NT2/D1 (cell line): ENCODE results near the gene LRP8.

ENCODE experiments used
- DNase-seq: peaks from one replicate; pipeline ENCODE4 v3.0.0-alpha.2; 2011; ENCODE audit warnings: low read depth, low spot score
- H3K27me3 ChIP-seq: 2 replicates; pipeline ENCODE4 v1.6.0; 2011; ENCODE audit warnings: mild to moderate bottlenecking; ENCODE audit not compliant: insufficient read length, insufficient read depth
- H3K36me3 ChIP-seq: 2 replicates; pipeline ENCODE4 v1.6.1; 2011; ENCODE audit warnings: mild to moderate bottlenecking, low read length, mixed read lengths; ENCODE audit not compliant: insufficient read depth, insufficient read length
- H3K4me1 ChIP-seq: 2 replicates; pipeline ENCODE4 v1.5.1; 2011; ENCODE audit not compliant: insufficient read depth, insufficient read length
- H3K4me3 ChIP-seq: 2 replicates; pipeline ENCODE4 v1.5.1; 2011; ENCODE audit warnings: low read depth; ENCODE audit not compliant: insufficient read length
- H3K9ac ChIP-seq: 2 replicates; pipeline ENCODE4 v1.6.0; 2011; ENCODE audit warnings: low read depth; ENCODE audit not compliant: insufficient read length
- H3K9me3 ChIP-seq: 2 replicates; pipeline ENCODE4 v1.5.1; 2011; ENCODE audit warnings: mild to moderate bottlenecking, low read length; ENCODE audit not compliant: insufficient read depth
- SUZ12 ChIP-seq: IDR thresholded peaks from 2 replicates; pipeline ENCODE4 v1.6.1; 2011; ENCODE audit not compliant: insufficient read length, insufficient read depth; ENCODE audit errors: extremely low read depth
- YY1 ChIP-seq: IDR thresholded peaks from 2 replicates; pipeline ENCODE4 v1.6.1; 2011; ENCODE audit not compliant: insufficient read length, insufficient read depth
- ZNF274 ChIP-seq: IDR thresholded peaks from 2 replicates; pipeline ENCODE4 v1.6.1; 2011; ENCODE audit warnings: mild to moderate bottlenecking, low read depth, low read length

LRP8 gene

DNA sequence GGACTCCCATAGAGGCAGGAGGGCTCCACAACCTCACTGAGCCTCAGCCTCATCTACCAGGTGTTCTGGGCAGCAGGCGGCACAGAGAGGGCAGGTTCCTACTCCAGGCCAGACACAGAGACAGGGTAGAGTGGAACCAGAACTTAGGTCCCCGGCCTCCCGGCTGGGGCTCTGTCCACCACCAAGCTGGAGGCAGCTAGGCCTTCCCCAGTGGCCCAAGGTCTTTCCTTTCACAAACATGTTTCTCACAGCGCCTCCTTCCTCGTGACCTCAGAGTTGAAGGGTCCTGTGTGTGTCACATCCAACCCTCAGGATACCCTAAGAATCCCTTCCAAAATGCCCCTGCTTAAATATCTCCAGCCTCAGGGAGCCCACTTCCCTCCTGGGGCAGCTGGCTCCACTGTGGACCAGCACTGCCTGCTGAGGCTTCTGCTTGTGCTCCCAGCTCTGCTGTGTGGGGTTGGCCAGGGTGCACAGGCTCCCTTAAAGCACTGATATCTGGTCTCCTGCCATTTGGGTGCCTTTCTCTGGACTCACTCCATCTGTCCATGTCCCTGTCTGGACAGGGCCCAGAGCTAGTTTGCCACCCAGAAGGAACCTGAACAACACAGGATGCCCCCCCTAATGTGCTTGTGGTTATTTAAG is 56.3 kb downstream of the LRP8 start:
- H3K9me3 ChIP-seq: peaks cover 18% of the 10 kb centered on the region; the same call in 1 of the 2 replicates
- no peak for DNase-seq
- no peaks in the 10 kb centered on the region for H3K4me1 ChIP-seq
- H3K27me3 ChIP-seq: no peaks in the 10 kb centered on the region
- H3K36me3 ChIP-seq: peaks cover 97% of the 10 kb centered on the region
- no peak overlapping the region for H3K4me3 ChIP-seq
- TF ChIP-seq YY1: no peak
- no peak for TF ChIP-seq SUZ12
- TF ChIP-seq ZNF274: no peak
- H3K9ac ChIP-seq: no peak overlapping the region

DNA sequence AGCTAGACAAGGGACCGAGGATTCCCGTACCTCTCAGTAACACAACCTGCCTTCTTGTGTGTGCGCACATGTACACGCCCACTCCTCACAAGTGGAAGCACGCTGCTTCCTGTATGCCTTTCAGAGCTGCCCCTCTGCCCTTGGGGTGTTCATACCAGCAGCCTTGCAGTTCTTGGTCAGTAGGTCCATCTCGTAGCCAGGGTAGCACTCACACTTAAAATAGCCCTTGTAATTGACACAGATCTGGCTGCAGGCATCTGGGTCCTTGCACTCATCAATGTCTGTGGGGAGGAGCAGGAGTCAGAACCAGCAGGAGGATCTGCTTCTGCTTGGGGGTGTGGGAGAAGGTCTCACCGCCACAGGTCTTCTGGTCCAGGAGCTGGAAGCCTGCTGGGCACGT is 57.0 kb downstream of the LRP8 start:
- H3K27me3 ChIP-seq: no peaks in the 10 kb centered on the region
- H3K9ac ChIP-seq: no peak overlapping the region
- no peak for DNase-seq
- peaks cover 99% of the 10 kb centered on the region for H3K36me3 ChIP-seq
- H3K4me1 ChIP-seq: no peaks in the 10 kb centered on the region
- TF ChIP-seq ZNF274: no peak
- TF ChIP-seq YY1: no peak
- no peak for TF ChIP-seq SUZ12
- no peak overlapping the region for H3K4me3 ChIP-seq
- peaks cover 18% of the 10 kb centered on the region; the same call in 1 of the 2 replicates for H3K9me3 ChIP-seq

DNA sequence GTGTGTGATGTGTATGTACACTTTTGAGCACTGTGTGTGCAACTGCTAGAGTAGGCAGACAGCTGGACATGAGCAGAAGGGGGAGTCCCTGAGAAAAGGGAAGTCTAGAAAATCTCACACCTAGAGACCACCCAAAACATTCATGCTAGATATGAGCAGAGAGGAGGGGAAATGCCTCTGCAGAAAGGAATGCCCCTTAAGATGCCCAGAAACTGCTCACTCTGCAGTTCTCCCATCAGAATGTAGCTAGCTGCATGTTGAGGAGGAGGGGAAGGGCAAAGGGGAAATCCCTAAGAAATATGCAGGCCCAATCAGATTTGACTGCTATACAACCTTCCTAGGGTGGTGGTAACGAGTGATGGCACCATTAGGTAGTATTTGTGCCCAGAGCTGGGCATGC is 57.8 kb downstream of the LRP8 start:
- no peaks in the 10 kb centered on the region for H3K4me1 ChIP-seq
- peaks cover 99% of the 10 kb centered on the region for H3K36me3 ChIP-seq
- H3K27me3 ChIP-seq: no peaks in the 10 kb centered on the region
- H3K4me3 ChIP-seq: no peak overlapping the region
- TF ChIP-seq SUZ12 (no peak), ZNF274 (no peak), YY1 (no peak)
- H3K9me3 ChIP-seq: peaks cover 18% of the 10 kb centered on the region; the same call in 1 of the 2 replicates
- H3K9ac ChIP-seq: no peak overlapping the region
- no peak for DNase-seq

- no peak overlapping the region for H3K4me3 ChIP-seq
- no peaks in the 10 kb centered on the region for H3K4me1 ChIP-seq
- H3K9ac ChIP-seq: no peak overlapping the region
- peaks cover 18% of the 10 kb centered on the region; the same call in 1 of the 2 replicates for H3K9me3 ChIP-seq
- H3K36me3 ChIP-seq: peaks cover 99% of the 10 kb centered on the region
- no peak for DNase-seq
- H3K27me3 ChIP-seq: no peaks in the 10 kb centered on the region
- no peak for TF ChIP-seq ZNF274
- TF ChIP-seq YY1: no peak
- TF ChIP-seq SUZ12: no peak
Observed at GRCh38 chr1:53267761-53268160, 60.1 kb downstream of the LRP8 start.

- Histone ChIP-seq H3K36me3 (peaks cover 99% of the 10 kb centered on the region), H3K27me3 (no peaks in the 10 kb centered on the region), H3K4me3 (no peak overlapping the region), H3K4me1 (no peaks in the 10 kb centered on the region), H3K9ac (no peak overlapping the region), H3K9me3 (peaks cover 4% of the 10 kb centered on the region; the same call in 1 of the 2 replicates)
- TF ChIP-seq YY1 (no peak), ZNF274 (no peak), SUZ12 (no peak)
- DNase-seq: no peak
Observed at GRCh38 chr1:53266038-53266437, 61.8 kb downstream of the LRP8 start.

DNA sequence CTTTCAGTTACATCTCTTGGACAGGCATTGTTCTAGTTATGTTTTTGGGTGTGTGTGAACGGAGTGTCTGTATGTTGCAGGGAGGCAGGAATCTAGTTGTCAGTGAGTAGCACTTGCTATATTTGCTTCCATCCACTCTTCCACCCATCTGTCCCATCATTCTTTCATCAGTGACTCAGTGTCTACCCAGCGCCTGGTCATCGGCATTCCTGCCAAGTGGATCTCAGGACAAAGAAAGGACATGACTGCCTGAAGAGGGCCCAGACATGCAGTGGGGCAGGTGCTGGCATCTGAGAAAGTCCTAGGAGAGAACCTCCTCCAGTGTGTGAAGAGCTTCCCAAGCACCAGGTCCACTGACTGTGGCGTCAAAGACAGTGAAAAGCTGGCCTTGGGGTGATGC is 62.3 kb downstream of the LRP8 start:
- no peaks in the 10 kb centered on the region; the same call in 1 of the 2 replicates for H3K9me3 ChIP-seq
- peaks cover 99% of the 10 kb centered on the region for H3K36me3 ChIP-seq
- no peak overlapping the region for H3K4me3 ChIP-seq
- H3K9ac ChIP-seq: no peak overlapping the region
- no peaks in the 10 kb centered on the region for H3K4me1 ChIP-seq
- TF ChIP-seq ZNF274 (no peak), SUZ12 (no peak), YY1 (no peak)
- DNase-seq: no peak
- no peaks in the 10 kb centered on the region for H3K27me3 ChIP-seq

DNA sequence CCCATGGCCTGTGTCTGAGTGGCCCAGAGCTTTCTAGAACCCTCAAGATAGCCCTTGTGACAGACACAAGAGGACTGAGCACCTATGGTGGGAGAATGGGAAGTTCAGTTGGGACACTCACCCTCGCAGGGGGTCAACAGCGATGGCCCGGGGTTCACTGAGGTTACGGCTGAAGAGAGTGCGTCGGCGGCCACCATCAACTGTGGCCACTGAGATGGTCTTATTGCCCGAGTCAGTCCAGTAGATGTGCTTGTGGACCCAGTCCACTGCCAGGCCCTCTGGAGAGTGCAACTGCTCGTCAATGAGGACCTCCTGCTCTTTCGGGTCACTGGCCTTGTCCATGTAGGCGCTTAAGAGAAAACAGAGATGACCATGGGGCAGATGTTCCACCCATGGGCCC is 63.8 kb downstream of the LRP8 start:
- H3K9ac ChIP-seq: no peak overlapping the region
- H3K4me1 ChIP-seq: no peaks in the 10 kb centered on the region
- H3K9me3 ChIP-seq: no peaks in the 10 kb centered on the region
- H3K4me3 ChIP-seq: no peak overlapping the region
- H3K36me3 ChIP-seq: peaks cover 99% of the 10 kb centered on the region
- DNase-seq: no peak
- TF ChIP-seq YY1 (no peak), SUZ12 (no peak), ZNF274 (no peak)
- H3K27me3 ChIP-seq: no peaks in the 10 kb centered on the region
